Measurements from ENCODE around the gene LDLRAD3. TPM values are rescaled to one million over a fixed set of nuclear protein-coding genes. Genes with fewer than 3 reads are reported as not detected.

The LDLRAD3 gene
- total RNA-seq, 2 donors from 2014 or later, result 19.2 to 30.6 TPM

GRCh38 chr11:36155770-36156160, 211.9 kb downstream of the LDLRAD3 start:
- TF ChIP-seq CTCF (conservative IDR thresholded peaks at IDR 0.05), result no peak
- Histone ChIP-seq H3K27ac (ENCODE audit: low read depth, low read length) (no peak overlapping the region), H3K4me3 (ENCODE audit: low read length) (no peak overlapping the region), H3K36me3 (ENCODE audit: control insufficient read depth, insufficient read depth, low read length) (no peaks in the 10 kb centered on the region), H3K27me3 (ENCODE audit: control insufficient read depth, insufficient read depth, low read length, poor library complexity, severe bottlenecking) (no peaks in the 10 kb centered on the region), H3K4me1 (ENCODE audit: control insufficient read depth, insufficient read depth, low read length) (no peaks in the 10 kb centered on the region), H3K9me3 (ENCODE audit: control insufficient read depth, low read length) (no peaks in the 10 kb centered on the region), H3K9ac (ENCODE audit: extremely low read depth, low read length, poor library complexity, severe bottlenecking) (no peak overlapping the region)
- no peak overlapping the region for H3K27ac Mint-ChIP-seq
- H3K36me3 Mint-ChIP-seq (ENCODE audit: low read depth), result peaks cover 13% of the 10 kb centered on the region
- WGBS, 2 experiments (ENCODE audit: insufficient coverage in 1 of 2, insufficient read length in 1 of 2), result 94% methylated on average over 6 of the region's 6 CpGs
- no peaks in the 10 kb centered on the region for H3K27me3 Mint-ChIP-seq (ENCODE audit: insufficient read depth)
- no peaks in the 10 kb centered on the region for H3K9me3 Mint-ChIP-seq
- peaks cover 15% of the 10 kb centered on the region for H3K4me1 Mint-ChIP-seq
- no peak overlapping the region for H3K4me3 Mint-ChIP-seq
- DNase-seq, result peak; percentile 53

- no peaks in the 10 kb centered on the region for H3K4me1 ChIP-seq (ENCODE audit: control insufficient read depth, insufficient read depth, low read length)
- no peaks in the 10 kb centered on the region for H3K9me3 ChIP-seq (ENCODE audit: control insufficient read depth, low read length)
- Mint-ChIP-seq H3K9me3 (no peaks in the 10 kb centered on the region), H3K27ac (no peak overlapping the region), H3K4me1 (peaks cover 15% of the 10 kb centered on the region), H3K27me3 (ENCODE audit: insufficient read depth) (no peaks in the 10 kb centered on the region), H3K4me3 (no peak overlapping the region), H3K36me3 (ENCODE audit: low read depth) (peaks cover 12% of the 10 kb centered on the region)
- H3K9ac ChIP-seq (ENCODE audit: extremely low read depth, low read length, poor library complexity, severe bottlenecking), result no peak overlapping the region
- H3K27me3 ChIP-seq (ENCODE audit: control insufficient read depth, insufficient read depth, low read length, poor library complexity, severe bottlenecking), result no peaks in the 10 kb centered on the region
- H3K4me3 ChIP-seq (ENCODE audit: low read length), result no peak overlapping the region
- H3K27ac ChIP-seq (ENCODE audit: low read depth, low read length), result no peak overlapping the region
- H3K36me3 ChIP-seq (ENCODE audit: control insufficient read depth, insufficient read depth, low read length), result no peaks in the 10 kb centered on the region
- peak; percentile 46 for TF ChIP-seq CTCF (conservative IDR thresholded peaks at IDR 0.05)
- WGBS, 2 experiments (ENCODE audit: insufficient coverage in 1 of 2, insufficient read length in 1 of 2), result 88 to 92% methylated on average over 4 of the region's 4 CpGs
- peak; percentile 52 for DNase-seq
Observed at GRCh38 chr11:36156161-36156816, 212.4 kb downstream of the LDLRAD3 start.

- H3K27me3 Mint-ChIP-seq (ENCODE audit: insufficient read depth), result no peaks in the 10 kb centered on the region
- TF ChIP-seq CTCF (conservative IDR thresholded peaks at IDR 0.05), result no peak
- Histone ChIP-seq H3K4me1 (ENCODE audit: control insufficient read depth, insufficient read depth, low read length) (no peaks in the 10 kb centered on the region), H3K36me3 (ENCODE audit: control insufficient read depth, insufficient read depth, low read length) (no peaks in the 10 kb centered on the region), H3K4me3 (ENCODE audit: low read length) (no peak overlapping the region), H3K27me3 (ENCODE audit: control insufficient read depth, insufficient read depth, low read length, poor library complexity, severe bottlenecking) (no peaks in the 10 kb centered on the region), H3K9me3 (ENCODE audit: control insufficient read depth, low read length) (no peaks in the 10 kb centered on the region), H3K9ac (ENCODE audit: extremely low read depth, low read length, poor library complexity, severe bottlenecking) (no peak overlapping the region), H3K27ac (ENCODE audit: low read depth, low read length) (no peak overlapping the region)
- no peaks in the 10 kb centered on the region for H3K9me3 Mint-ChIP-seq
- H3K4me1 Mint-ChIP-seq, result peaks cover 15% of the 10 kb centered on the region
- no peak overlapping the region for H3K4me3 Mint-ChIP-seq
- H3K36me3 Mint-ChIP-seq (ENCODE audit: low read depth), result peaks cover 10% of the 10 kb centered on the region
- H3K27ac Mint-ChIP-seq, result no peak overlapping the region
- 90 to 96% methylated on average over 3 to 5 of the region's 5 CpGs for WGBS, 2 experiments (ENCODE audit: insufficient coverage in 1 of 2, insufficient read length in 1 of 2)
- DNase-seq, result no peak
Observed at GRCh38 chr11:36156817-36157519, 213.1 kb downstream of the LDLRAD3 start.
